Mesodermal cell (in vitro differentiated cells): ENCODE results near the gene LRRC74B.
"Not testable (repeated sequence)": the region's sequence is repeated elsewhere in the genome, so short reads cannot be mapped to it uniquely, and the experiment has no call there.

Experiments
- H3K27ac ChIP-seq: 2 replicates; pipeline ENCODE4 v1.7.0; 2013; ENCODE audit warnings: mild to moderate bottlenecking, low read depth, low read length, moderate library complexity; ENCODE audit not compliant: severe bottlenecking
- H3K36me3 ChIP-seq: 2 replicates; pipeline ENCODE4 v1.7.1; 2013; ENCODE audit warnings: mild to moderate bottlenecking, low read length, moderate library complexity; ENCODE audit not compliant: control insufficient read depth, insufficient read depth
- H3K4me1 ChIP-seq: one replicate; pipeline ENCODE4 v1.7.1; 2013; ENCODE audit warnings: mild to moderate bottlenecking, low read length; ENCODE audit not compliant: insufficient read depth, control insufficient read depth, poor library complexity, severe bottlenecking
- H3K4me3 ChIP-seq: 2 replicates; pipeline ENCODE4 v1.7.0; 2013; ENCODE audit warnings: low read length, control low read depth, mild to moderate bottlenecking; ENCODE audit not compliant: insufficient read depth, poor library complexity, severe bottlenecking; ENCODE audit errors: extremely low read depth
- H3K9me3 ChIP-seq: 2 replicates; pipeline ENCODE4 v1.7.1; 2013; ENCODE audit warnings: mild to moderate bottlenecking, low read length, moderate library complexity; ENCODE audit not compliant: control insufficient read depth
- WGBS, 2 experiments: methylation state at CpG; one replicate each; pipeline ENCODE4 v1.1.5; 2013; ENCODE audit warnings: missing lambda C conversion rate in 2 of 2; ENCODE audit not compliant: insufficient coverage in 2 of 2; 5-methylcytosine and 5-hydroxymethylcytosine counted together

Gene LRRC74B

GRCh38 chr22:21091220-21091619, 45.5 kb downstream of the LRRC74B start:
- H3K9me3 ChIP-seq, H3K36me3 ChIP-seq, H3K27ac ChIP-seq, H3K4me3 ChIP-seq, H3K4me1 ChIP-seq: not testable (repeated sequence)
- 92 to 97% methylated on average over 6 to 8 of the region's 11 CpGs for WGBS, 2 experiments

GRCh38 chr22:21092797-21093554, 47.2 kb downstream of the LRRC74B start:
- H3K4me1 ChIP-seq, result no peaks in the 10 kb centered on the region
- 90 to 95% methylated on average over 2 to 3 of the region's 3 CpGs for WGBS, 2 experiments
- H3K4me3 ChIP-seq, result no peak overlapping the region
- no peaks in the 10 kb centered on the region for H3K36me3 ChIP-seq
- H3K9me3 ChIP-seq, result no peaks in the 10 kb centered on the region
- peak overlapping the region; percentile 62 for H3K27ac ChIP-seq

GRCh38 chr22:21093555-21094137, 47.9 kb downstream of the LRRC74B start:
- H3K4me3 ChIP-seq, H3K36me3 ChIP-seq, H3K9me3 ChIP-seq, H3K4me1 ChIP-seq: not testable (repeated sequence)
- WGBS, 2 experiments, result 72 to 79% methylated on average over 4 to 5 of the region's 9 CpGs
- peak overlapping the region; percentile 62 for H3K27ac ChIP-seq

- no peak overlapping the region for H3K27ac ChIP-seq
- 90 to 98% methylated on average over 4 to 5 of the region's 5 CpGs for WGBS, 2 experiments
Measured at GRCh38 chr22:21094911-21095772, 49.4 kb downstream of the LRRC74B start.

GRCh38 chr22:21095773-21096107, 50.0 kb downstream of the LRRC74B start:
- Histone ChIP-seq H3K4me1 (peaks cover 1% of the 10 kb centered on the region), H3K36me3 (no peaks in the 10 kb centered on the region), H3K4me3 (no peak overlapping the region), H3K9me3 (no peaks in the 10 kb centered on the region), H3K27ac (no peak overlapping the region)

More at GRCh38 chr22:21094911-21095772, 49.4 kb downstream of the LRRC74B start:
- Histone ChIP-seq H3K9me3 (no peaks in the 10 kb centered on the region), H3K4me3 (no peak overlapping the region), H3K36me3 (no peaks in the 10 kb centered on the region), H3K4me1 (no peaks in the 10 kb centered on the region)

GRCh38 chr22:21096878-21097277, 51.1 kb downstream of the LRRC74B start:
- not testable (repeated sequence) for H3K27ac ChIP-seq, H3K36me3 ChIP-seq, H3K4me1 ChIP-seq, H3K9me3 ChIP-seq, H3K4me3 ChIP-seq
- WGBS, 2 experiments, result 90 to 97% methylated on average over 5 of the region's 9 CpGs

- 75 to 100% methylated on average over 1 of the region's 1 CpG for WGBS, 2 experiments
- no peaks in the 10 kb centered on the region for H3K36me3 ChIP-seq
- H3K4me1 ChIP-seq, result peaks cover 15% of the 10 kb centered on the region
- no peaks in the 10 kb centered on the region for H3K9me3 ChIP-seq
- no peak overlapping the region for H3K4me3 ChIP-seq
- no peak overlapping the region for H3K27ac ChIP-seq
Measured at GRCh38 chr22:21098099-21098671, 52.4 kb downstream of the LRRC74B start.

GRCh38 chr22:21099578-21099977, 53.8 kb downstream of the LRRC74B start:
- H3K27ac ChIP-seq, result no peak overlapping the region
- no peaks in the 10 kb centered on the region for H3K9me3 ChIP-seq
- H3K4me3 ChIP-seq, result no peak overlapping the region
- H3K36me3 ChIP-seq, result no peaks in the 10 kb centered on the region
- H3K4me1 ChIP-seq, result peaks cover 15% of the 10 kb centered on the region

- no peak overlapping the region for H3K4me3 ChIP-seq
- H3K27ac ChIP-seq, result no peak overlapping the region
- H3K4me1 ChIP-seq, result peaks cover 15% of the 10 kb centered on the region
- H3K36me3 ChIP-seq, result no peaks in the 10 kb centered on the region
- H3K9me3 ChIP-seq, result no peaks in the 10 kb centered on the region
- WGBS, 2 experiments, result 73 to 78% methylated on average over 4 of the region's 7 CpGs
Measured at GRCh38 chr22:21100149-21101032, 54.6 kb downstream of the LRRC74B start.
